IMR-90 (cell line): ENCODE data around the gene PPP4C. TPM values are rescaled to one million over a fixed set of nuclear protein-coding genes. Genes with fewer than 3 reads are reported as not detected.
A peak's percentile ranks its signal among the peaks of the same experiment; 100 is the strongest.
"Not testable (repeated sequence)": the region's sequence is repeated elsewhere in the genome, so short reads cannot be mapped to it uniquely, and the experiment has no call there.

Source experiments
- ATAC-seq: fragments of 200-7000 bp; cut with Tn5 transposase; 2 replicates; pipeline ENCODE4 v1.9.1; 2020; ENCODE audit warnings: low read depth, mild to moderate bottlenecking, moderate library complexity
- BruUV-seq: library from RNA; stranded (reverse); fragments of 400-500 nt; replicated peaks from 2 replicates; lab custom pipeline; 2021; lab: Mats Ljungman, UMichigan
- CTCF ChIA-PET: fragments of 300-600 bp; formaldehyde crosslinking; extraction: SDS; loops from one replicate; lab custom pipeline; 2021; ENCODE audit warnings: antibody characterized with exemption; lab: Yijun Ruan, JAX
- POLR2A ChIA-PET: fragments of 300-600 bp; sonication (Branson Sonifier 250); formaldehyde crosslinking; loops from one replicate; lab custom pipeline; 2022; ENCODE audit warnings: antibody characterized with exemption; ENCODE audit not compliant: unreplicated experiment; lab: Charles Lee
- DNase-seq: peaks from one replicate; pipeline ENCODE4 v3.0.0; 2013
- H2AFZ ChIP-seq: replicated peaks from 2 replicates; pipeline ENCODE3; 2013; ENCODE audit warnings: low read length, mild to moderate bottlenecking; ENCODE audit not compliant: poor library complexity
- H2AK5ac ChIP-seq: 2 replicates; pipeline ENCODE4 v1.6.1; 2013; ENCODE audit warnings: low read depth, low read length, inconsistent platforms
- H2AK9ac ChIP-seq: replicated peaks from 2 replicates; pipeline ENCODE3; 2013; ENCODE audit warnings: mild to moderate bottlenecking, low read depth, low read length, moderate library complexity; ENCODE audit not compliant: poor library complexity
- H2BK120ac ChIP-seq: 2 replicates; pipeline ENCODE4 v1.6.1; 2013; ENCODE audit warnings: low read depth, low read length, inconsistent platforms
- H2BK15ac ChIP-seq: 3 replicates; pipeline ENCODE4 v1.6.1; 2013; ENCODE audit warnings: low read depth, low read length, inconsistent platforms
- H2BK20ac ChIP-seq: 2 replicates; pipeline ENCODE4 v1.6.1; 2013; ENCODE audit warnings: low read depth, mild to moderate bottlenecking, inconsistent platforms, low read length, moderate library complexity
- H2BK5ac ChIP-seq: 2 replicates; pipeline ENCODE4 v1.6.1; 2013; ENCODE audit warnings: mild to moderate bottlenecking, low read depth, low read length, inconsistent platforms; ENCODE audit not compliant: poor library complexity, severe bottlenecking
- H3K14ac ChIP-seq: replicated peaks from 2 replicates; pipeline ENCODE4 v1.6.1; 2013; ENCODE audit warnings: low read depth, low read length, inconsistent platforms
- H3K18ac ChIP-seq: 2 replicates; pipeline ENCODE4 v1.6.1; 2013; ENCODE audit warnings: low read depth, low read length, control low read depth
- H3K23ac ChIP-seq: 2 replicates; pipeline ENCODE4 v1.6.1; 2013; ENCODE audit warnings: low read depth, low read length, inconsistent platforms
- H3K27ac ChIP-seq: 2 replicates; pipeline ENCODE4 v1.5.1; 2013; ENCODE audit warnings: mild to moderate bottlenecking, control low read depth, low read length; ENCODE audit not compliant: insufficient read depth
- H3K27me3 ChIP-seq: 2 replicates; pipeline ENCODE4 v1.6.1; 2013; ENCODE audit warnings: low read length; ENCODE audit not compliant: control insufficient read depth, insufficient read depth
- H3K36me3 ChIP-seq: 2 replicates; pipeline ENCODE4 v1.6.1; 2013; ENCODE audit warnings: low read length, mixed read lengths; ENCODE audit not compliant: control insufficient read depth, insufficient read depth
- H3K4ac ChIP-seq: 2 replicates; pipeline ENCODE4 v1.6.1; 2013; ENCODE audit warnings: low read depth, low read length, inconsistent platforms
- H3K4me1 ChIP-seq: 2 replicates; pipeline ENCODE4 v1.6.1; 2013; ENCODE audit warnings: low read length, mixed read lengths; ENCODE audit not compliant: control insufficient read depth, insufficient read depth
- H3K4me2 ChIP-seq: 2 replicates; pipeline ENCODE4 v1.6.1; 2013; ENCODE audit warnings: low read depth, mild to moderate bottlenecking, control low read depth, low read length, moderate library complexity
- H3K4me3 ChIP-seq: 2 replicates; pipeline ENCODE4 v1.5.1; 2013; ENCODE audit warnings: low read depth, mild to moderate bottlenecking, control low read depth, low read length, moderate library complexity; ENCODE audit not compliant: insufficient read depth
- H3K56ac ChIP-seq: 2 replicates; pipeline ENCODE4 v1.6.1; 2013; ENCODE audit warnings: low read length, inconsistent platforms; ENCODE audit not compliant: insufficient read depth; ENCODE audit errors: extremely low read depth
- H3K79me1 ChIP-seq, 2 experiments: 2 replicates each; pipeline ENCODE4 v1.6.1; 2013; ENCODE audit warnings: low read length in 2 of 2, inconsistent platforms in 1 of 2, low read depth in 1 of 2
- H3K9ac ChIP-seq: 2 replicates; pipeline ENCODE4 v1.6.1; 2013; ENCODE audit warnings: low read depth, low read length, control low read depth
- H3K9me1 ChIP-seq: 2 replicates; pipeline ENCODE4 v1.6.1; 2013; ENCODE audit warnings: low read length, inconsistent platforms; ENCODE audit not compliant: insufficient read depth
- H3K9me3 ChIP-seq: 2 replicates; pipeline ENCODE4 v1.6.1; 2013; ENCODE audit warnings: low read length; ENCODE audit not compliant: control insufficient read depth, insufficient read depth
- H4K20me1 ChIP-seq: 2 replicates; pipeline ENCODE4 v1.6.1; 2013; ENCODE audit warnings: low read length, inconsistent platforms; ENCODE audit not compliant: insufficient read depth
- H4K5ac ChIP-seq: 2 replicates; pipeline ENCODE4 v1.6.1; 2013; ENCODE audit warnings: mild to moderate bottlenecking, low read depth, low read length, control low read depth
- H4K8ac ChIP-seq, 2 experiments: 2 replicates each; pipeline ENCODE4 v1.6.1; 2013; ENCODE audit warnings: low read depth in 2 of 2, low read length in 2 of 2, control low read depth in 1 of 2, inconsistent platforms in 1 of 2
- H4K91ac ChIP-seq: 2 replicates; pipeline ENCODE4 v1.6.1; 2013; ENCODE audit warnings: low read depth, low read length, inconsistent platforms; ENCODE audit not compliant: insufficient read depth
- CEBPB ChIP-seq: IDR thresholded peaks from 2 replicates; pipeline ENCODE4 v1.6.1; 2012; ENCODE audit warnings: low read depth, low read length, improper control_type of control experiment
- WGBS, 2 experiments: methylation state at CpG; one replicate each; pipeline versions ENCODE4 v1.1.5 to v1.1.7; 2013; ENCODE audit warnings: missing lambda C conversion rate in 2 of 2; ENCODE audit not compliant: insufficient read length in 1 of 2; ENCODE audit errors: extremely low coverage in 2 of 2; 5-methylcytosine and 5-hydroxymethylcytosine counted together
- dilution Hi-C: fragments of 300-500 bp; cut with HindIII; formaldehyde crosslinking; loops from one replicate; pipeline ENCODE4 v1.14.3; 2018; ENCODE audit warnings: low sequenced_read_pairs; ENCODE audit not compliant: unreplicated experiment
- in situ Hi-C: fragments of 300-500 bp; cut with MboI; formaldehyde crosslinking; loops from 3 replicates; pipeline ENCODE4 v1.14.3; 2019; ENCODE audit warnings: low sequenced_read_pairs, inconsistent platforms, mixed read lengths
- intact Hi-C: fragments of 100-400 bp; cut with micrococcal nuclease; formaldehyde crosslinking; loops from 2 replicates; pipeline ENCODE4 v1.10.0; 2022
- polyA plus RNA-seq, 3 experiments: library from polyadenylated mRNA; depleted of rRNA; stranded (reverse); fragments of >200 nt; gene quantifications; 2 replicates each; pipeline ENCODE4 v1.2.3, GENCODE V29; 2012; ENCODE audit warnings: low replicate concordance in 1 of 3
- total RNA-seq: library from RNA; depleted of rRNA; stranded (reverse); fragments of >200 nt; gene quantifications from 2 replicates; pipeline ENCODE4 v1.2.3, GENCODE V29; 2012

The PPP4C gene
- total and polyA plus RNA-seq, 2 of the 4 experiments (the other 2 are of a cell fraction) = 200 to 209 TPM

GRCh38 chr16:30124985-30125379, 49.2 kb downstream of the PPP4C start:
- Histone ChIP-seq H3K4me2 (no peak overlapping the region), H3K4me1 (peaks cover 12% of the 10 kb centered on the region), H2BK20ac (0 out of 2 replicates have a peak overlapping the region, but pooled peaks have one; percentile 20), H3K27me3 (no peaks in the 10 kb centered on the region), H4K8ac (no peak overlapping the region), H3K9ac (no peak overlapping the region), H4K5ac (no peak overlapping the region), H3K18ac (no peak overlapping the region), H3K56ac (no peak overlapping the region), H2BK5ac (no peak overlapping the region), H2AK5ac (peak overlapping the region; percentile 44; the same call in 1 of the 2 replicates), H3K9me1 (peaks cover 2% of the 10 kb centered on the region; the same call in 1 of the 2 replicates), H3K14ac (no peak overlapping the region), H2AK9ac (no peak overlapping the region), H3K23ac (no peak overlapping the region), H3K9me3 (no peaks in the 10 kb centered on the region), H3K36me3 (peaks cover 7% of the 10 kb centered on the region), H3K27ac (no peak overlapping the region), H4K20me1 (no peaks in the 10 kb centered on the region), H2AFZ (no peak overlapping the region), H3K4ac (no peak overlapping the region), H2BK120ac (no peak overlapping the region), H3K79me1 (peaks cover 0 to 18% of the 10 kb centered on the region in 2 experiments; a peak in 2 of 4 replicates), H2BK15ac (no peak overlapping the region), H4K91ac (no peak overlapping the region), H3K4me3 (no peak overlapping the region)
- intact Hi-C loops (no loop called here), in situ Hi-C loops (no loop called here), dilution Hi-C loops (no loop called here)
- DNase-seq (no peak), ATAC-seq (no peak)
- POLR2A ChIA-PET = no interaction called here
- WGBS, 2 experiments = no CpG with 5 or more reads among the region's 4 CpGs
- no TSS peak for BruUV-seq
- no peak for TF ChIP-seq CEBPB
- CTCF ChIA-PET = interaction anchor here (1.4 kb wide), 1 partner anchor 51 kb away, joined by 3 read pairs; no protein-coding TSS in a partner anchor

GRCh38 chr16:30125690-30126089, 49.9 kb downstream of the PPP4C start:
- H3K18ac ChIP-seq, H4K5ac ChIP-seq, in situ Hi-C loops, intact Hi-C loops, H3K4me2 ChIP-seq, H3K14ac ChIP-seq, CTCF ChIA-PET, H2BK5ac ChIP-seq, H3K4me3 ChIP-seq, H2BK20ac ChIP-seq, H3K27ac ChIP-seq, H2BK120ac ChIP-seq, H4K20me1 ChIP-seq, H2AK9ac ChIP-seq, H3K9ac ChIP-seq, BruUV-seq, H4K91ac ChIP-seq, dilution Hi-C loops, H3K56ac ChIP-seq, H3K9me1 ChIP-seq, ATAC-seq, H2AFZ ChIP-seq, H3K9me3 ChIP-seq, DNase-seq, H3K4ac ChIP-seq, H2AK5ac ChIP-seq, H4K8ac ChIP-seq, H3K36me3 ChIP-seq, H3K23ac ChIP-seq, H3K27me3 ChIP-seq, H2BK15ac ChIP-seq: not testable (repeated sequence)
- no CpG with 5 or more reads among the region's 9 CpGs for WGBS, 2 experiments
- Histone ChIP-seq H3K79me1 (peaks cover 0 to 18% of the 10 kb centered on the region in 2 experiments; a peak in 2 of 4 replicates), H3K4me1 (peaks cover 12% of the 10 kb centered on the region)
- POLR2A ChIA-PET = interaction anchor here (0.6 kb wide), 1 partner anchor 12 kb away, joined by 3 read pairs; no protein-coding TSS in a partner anchor
